GM12872 (cell line): ENCODE data around the gene PFKFB2.

ENCODE experiments used
- TF ChIP-seq, protein P1 (sequence below): IDR thresholded peaks from 3 replicates; pipeline ENCODE4 v1.5.1; 2011; ENCODE audit warnings: low read depth, mild to moderate bottlenecking, low read length, moderate library complexity; ENCODE audit not compliant: insufficient read depth

The PFKFB2 gene

GRCh38 chr1:207079706-207080241 is 26.7 kb downstream of the PFKFB2 start:
- TF ChIP-seq, protein P1, sequence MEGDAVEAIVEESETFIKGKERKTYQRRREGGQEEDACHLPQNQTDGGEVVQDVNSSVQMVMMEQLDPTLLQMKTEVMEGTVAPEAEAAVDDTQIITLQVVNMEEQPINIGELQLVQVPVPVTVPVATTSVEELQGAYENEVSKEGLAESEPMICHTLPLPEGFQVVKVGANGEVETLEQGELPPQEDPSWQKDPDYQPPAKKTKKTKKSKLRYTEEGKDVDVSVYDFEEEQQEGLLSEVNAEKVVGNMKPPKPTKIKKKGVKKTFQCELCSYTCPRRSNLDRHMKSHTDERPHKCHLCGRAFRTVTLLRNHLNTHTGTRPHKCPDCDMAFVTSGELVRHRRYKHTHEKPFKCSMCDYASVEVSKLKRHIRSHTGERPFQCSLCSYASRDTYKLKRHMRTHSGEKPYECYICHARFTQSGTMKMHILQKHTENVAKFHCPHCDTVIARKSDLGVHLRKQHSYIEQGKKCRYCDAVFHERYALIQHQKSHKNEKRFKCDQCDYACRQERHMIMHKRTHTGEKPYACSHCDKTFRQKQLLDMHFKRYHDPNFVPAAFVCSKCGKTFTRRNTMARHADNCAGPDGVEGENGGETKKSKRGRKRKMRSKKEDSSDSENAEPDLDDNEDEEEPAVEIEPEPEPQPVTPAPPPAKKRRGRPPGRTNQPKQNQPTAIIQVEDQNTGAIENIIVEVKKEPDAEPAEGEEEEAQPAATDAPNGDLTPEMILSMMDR: no peak

DNA sequence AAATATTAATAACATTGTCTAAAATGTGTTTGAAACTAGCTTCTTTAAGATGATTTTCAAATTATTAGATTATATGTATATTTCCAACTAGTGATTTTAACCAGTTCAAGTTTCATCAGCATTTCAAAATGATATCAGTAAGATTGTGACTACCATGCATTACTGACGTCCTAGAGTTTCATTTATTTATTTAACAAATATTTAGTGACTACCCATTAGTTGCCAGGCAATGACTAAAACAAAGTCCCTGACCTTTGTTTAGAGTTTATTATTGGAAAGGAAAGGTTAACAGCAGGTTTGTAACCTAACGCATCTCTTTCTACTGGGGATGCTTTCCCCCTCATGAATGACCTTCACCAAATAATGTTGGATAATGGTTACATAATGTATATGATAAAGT is 28.0 kb downstream of the PFKFB2 start:
- TF ChIP-seq, protein P1: no peak

DNA sequence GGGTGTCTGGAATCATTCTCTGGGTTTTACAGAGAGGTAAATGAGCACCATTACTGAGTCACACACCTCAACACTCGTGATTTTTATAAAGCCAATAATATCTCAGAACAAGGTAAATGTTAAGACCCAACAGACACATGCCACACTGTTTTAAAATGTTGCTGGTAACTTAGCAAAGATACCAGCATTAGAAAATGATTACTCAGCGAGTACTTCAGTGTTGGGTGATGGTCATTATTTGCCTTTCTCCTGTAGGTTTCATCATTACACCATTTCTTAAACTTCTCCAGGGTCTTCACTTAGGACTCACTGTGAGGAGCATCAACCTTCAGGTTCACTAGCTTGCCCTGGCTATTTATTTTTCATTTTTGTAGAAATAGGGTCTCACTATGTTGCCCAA is 28.7 kb downstream of the PFKFB2 start:
- TF ChIP-seq, protein P1: no peak

GRCh38 chr1:207084232-207084631 is 31.2 kb downstream of the PFKFB2 start:
- TF ChIP-seq, protein P1: no peak

DNA sequence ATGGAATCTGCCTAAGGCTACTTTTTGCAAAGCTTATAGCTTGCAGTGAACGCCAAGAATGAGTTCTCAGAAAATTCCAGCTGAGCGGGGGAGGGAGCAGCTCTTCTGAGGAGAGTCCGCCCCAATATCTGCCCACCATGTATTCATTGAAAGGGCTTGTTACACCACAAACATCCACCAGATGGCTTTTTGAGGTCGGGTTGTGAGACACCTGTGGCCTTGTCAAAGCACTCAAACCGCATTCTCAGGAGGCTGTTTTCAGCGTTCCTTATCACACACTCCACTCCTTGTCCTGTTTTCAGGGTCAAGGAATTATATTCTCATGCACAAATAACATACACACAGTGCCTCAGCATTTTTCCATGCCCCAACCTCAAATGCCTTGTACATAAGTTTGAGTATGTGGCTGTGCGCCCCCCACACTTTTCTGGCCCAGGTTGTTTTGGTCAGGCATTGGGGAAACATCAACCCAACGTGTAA is 31.7 kb downstream of the PFKFB2 start:
- TF ChIP-seq, protein P1: peak; percentile 73

DNA sequence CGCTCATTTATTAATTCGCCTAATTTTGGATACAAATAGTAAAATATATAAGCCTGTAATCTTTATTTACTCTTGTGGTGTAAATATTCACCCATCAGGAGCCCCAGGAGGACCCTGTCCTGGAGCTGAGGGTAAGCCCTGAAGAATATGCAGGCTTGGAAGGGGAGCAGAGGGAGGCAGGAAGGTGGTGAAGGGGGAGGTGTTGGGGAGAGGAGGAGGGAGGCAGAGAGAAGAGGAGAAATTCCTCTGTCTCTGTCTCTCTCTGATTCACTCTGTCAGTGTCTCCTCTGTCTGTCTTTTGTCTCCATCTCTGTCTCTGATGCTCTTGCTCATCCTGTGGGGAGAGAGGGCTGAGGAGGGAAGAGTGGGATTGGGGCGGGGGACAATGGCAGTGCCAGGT is 32.8 kb downstream of the PFKFB2 start:
- TF ChIP-seq, protein P1: no peak

- TF ChIP-seq, protein P1: no peak
These were observed 35.1 kb downstream of the PFKFB2 start for GRCh38 chr1:207088161-207088560.
